Measurements from ENCODE around the gene VMAC.

Gene VMAC

GRCh38 chr19:5917431-5918107, 12.9 kb downstream of the VMAC start:
- no peak overlapping the region for H2AK5ac ChIP-seq (ENCODE audit: low read depth, low read length)
- no peaks in the 10 kb centered on the region for H3K9me3 ChIP-seq (replicated peaks in 1 of 2; ENCODE audit: control insufficient read depth in 2 of 2, insufficient read depth in 1 of 2, low read depth in 1 of 2, low read length in 2 of 2)
- H3K4me1 ChIP-seq (ENCODE audit: control insufficient read depth in 2 of 2, insufficient read depth in 1 of 2, low read depth in 1 of 2, low read length in 2 of 2): no peaks in the 10 kb centered on the region
- H2BK5ac ChIP-seq (ENCODE audit: low read length): no peak overlapping the region
- DNase-seq (ENCODE audit: low spot score): no peak
- peak overlapping the region; percentile 75 for H3K14ac ChIP-seq (ENCODE audit: low read length)
- H3K27ac ChIP-seq (replicated peaks; ENCODE audit: low read length): no peak overlapping the region
- no peak overlapping the region for H4K91ac ChIP-seq (ENCODE audit: low read depth, low read length, poor library complexity)
- WGBS, 2 donors (ENCODE audit: extremely low coverage in 2 of 2, insufficient read length in 2 of 2, insufficient replicate concordance in 1 of 2): no CpG with 5 or more reads among the region's 36 CpGs
- H3K4me3 ChIP-seq (ENCODE audit: low read length in 2 of 2): no peak overlapping the region
- H3K36me3 ChIP-seq (replicated peaks in 1 of 2; ENCODE audit: control insufficient read depth in 2 of 2, insufficient read depth in 2 of 2, low read length in 2 of 2): peaks cover 52 to 82% of the 10 kb centered on the region in 2 donors
- no peaks in the 10 kb centered on the region for H3K27me3 ChIP-seq (ENCODE audit: control insufficient read depth in 3 of 3, insufficient read depth in 3 of 3, low read depth in 1 of 3, low read length in 3 of 3)
- H2AFZ ChIP-seq (ENCODE audit: low read length): no peak overlapping the region
- no peak overlapping the region for H4K8ac ChIP-seq (ENCODE audit: low read depth, low read length)
- H2BK12ac ChIP-seq (ENCODE audit: low read length): no peak overlapping the region
- no peak overlapping the region for H3K4me2 ChIP-seq (ENCODE audit: insufficient read depth, low read length, poor library complexity, severe bottlenecking)
- peak overlapping the region; percentile 43 for H3K23ac ChIP-seq (ENCODE audit: low read depth, low read length, poor library complexity)
- peaks cover 5% of the 10 kb centered on the region for H3K79me1 ChIP-seq (ENCODE audit: low read depth, low read length)
- H2BK120ac ChIP-seq (ENCODE audit: low read depth, low read length): no peak overlapping the region
- no peak overlapping the region for H3K18ac ChIP-seq (ENCODE audit: low read length)
- H3K9ac ChIP-seq (ENCODE audit: low read depth, low read length, poor library complexity): no peak overlapping the region
- H3K4ac ChIP-seq (ENCODE audit: low read length): no peak overlapping the region
- H2BK15ac ChIP-seq (ENCODE audit: low read length): no peak overlapping the region

DNA sequence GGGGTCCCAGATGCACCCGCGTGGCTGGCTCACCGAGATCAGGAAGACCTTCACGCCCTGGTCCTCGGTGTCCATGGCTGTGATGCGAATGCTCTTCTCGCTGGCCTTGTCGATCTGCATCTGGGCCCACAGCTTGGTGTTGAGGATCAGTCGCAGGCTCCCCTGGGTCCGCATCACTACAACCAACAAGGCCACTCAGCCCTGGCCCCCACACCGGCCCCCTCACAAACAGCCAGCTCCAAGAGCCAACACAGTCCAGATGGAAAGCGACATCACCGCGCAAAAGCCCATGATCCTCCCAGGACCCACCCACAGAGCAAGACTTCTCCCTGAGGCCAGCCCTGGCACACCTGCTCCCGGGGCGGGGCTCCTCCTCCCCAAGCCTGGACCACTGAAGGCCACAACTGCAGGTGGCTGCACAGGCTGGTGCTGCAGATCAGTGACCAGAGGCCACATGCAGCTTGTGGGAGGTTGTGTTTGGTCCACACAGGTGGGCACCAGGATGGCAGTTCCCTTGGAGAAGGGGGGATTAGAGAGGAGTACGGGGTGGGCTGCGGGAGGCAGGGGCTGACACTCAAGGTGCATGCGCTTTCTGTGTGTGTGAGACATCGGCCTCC, 13.9 kb downstream of the VMAC start:
- Histone ChIP-seq H3K18ac (ENCODE audit: low read length) (no peak overlapping the region), H3K4ac (ENCODE audit: low read length) (no peak overlapping the region), H3K9me3 (replicated peaks in 1 of 2; ENCODE audit: control insufficient read depth in 2 of 2, insufficient read depth in 1 of 2, low read depth in 1 of 2, low read length in 2 of 2) (no peaks in the 10 kb centered on the region), H3K36me3 (replicated peaks in 1 of 2; ENCODE audit: control insufficient read depth in 2 of 2, insufficient read depth in 2 of 2, low read length in 2 of 2) (peaks cover 59 to 87% of the 10 kb centered on the region in 2 donors), H2AFZ (ENCODE audit: low read length) (no peak overlapping the region), H2BK12ac (ENCODE audit: low read length) (peak overlapping the region; percentile 58), H3K4me2 (ENCODE audit: insufficient read depth, low read length, poor library complexity, severe bottlenecking) (no peak overlapping the region), H4K91ac (ENCODE audit: low read depth, low read length, poor library complexity) (no peak overlapping the region), H2BK5ac (ENCODE audit: low read length) (peak overlapping the region; percentile 53), H3K27ac (replicated peaks; ENCODE audit: low read length) (no peak overlapping the region), H3K27me3 (ENCODE audit: control insufficient read depth in 3 of 3, insufficient read depth in 3 of 3, low read depth in 1 of 3, low read length in 3 of 3) (no peaks in the 10 kb centered on the region), H3K4me3 (ENCODE audit: low read length in 2 of 2) (no peak overlapping the region), H2AK5ac (ENCODE audit: low read depth, low read length) (no peak overlapping the region), H2BK15ac (ENCODE audit: low read length) (no peak overlapping the region), H3K4me1 (ENCODE audit: control insufficient read depth in 2 of 2, insufficient read depth in 1 of 2, low read depth in 1 of 2, low read length in 2 of 2) (no peaks in the 10 kb centered on the region), H3K14ac (ENCODE audit: low read length) (no peak overlapping the region), H3K23ac (ENCODE audit: low read depth, low read length, poor library complexity) (no peak overlapping the region), H3K9ac (ENCODE audit: low read depth, low read length, poor library complexity) (peak overlapping the region; percentile 21), H4K8ac (ENCODE audit: low read depth, low read length) (no peak overlapping the region), H2BK120ac (ENCODE audit: low read depth, low read length) (no peak overlapping the region), H3K79me1 (ENCODE audit: low read depth, low read length) (peaks cover 5% of the 10 kb centered on the region)
- no peak for DNase-seq (ENCODE audit: low spot score)
- WGBS, 2 donors (ENCODE audit: extremely low coverage in 2 of 2, insufficient read length in 2 of 2, insufficient replicate concordance in 1 of 2): no CpG with 5 or more reads among the region's 20 CpGs

DNA sequence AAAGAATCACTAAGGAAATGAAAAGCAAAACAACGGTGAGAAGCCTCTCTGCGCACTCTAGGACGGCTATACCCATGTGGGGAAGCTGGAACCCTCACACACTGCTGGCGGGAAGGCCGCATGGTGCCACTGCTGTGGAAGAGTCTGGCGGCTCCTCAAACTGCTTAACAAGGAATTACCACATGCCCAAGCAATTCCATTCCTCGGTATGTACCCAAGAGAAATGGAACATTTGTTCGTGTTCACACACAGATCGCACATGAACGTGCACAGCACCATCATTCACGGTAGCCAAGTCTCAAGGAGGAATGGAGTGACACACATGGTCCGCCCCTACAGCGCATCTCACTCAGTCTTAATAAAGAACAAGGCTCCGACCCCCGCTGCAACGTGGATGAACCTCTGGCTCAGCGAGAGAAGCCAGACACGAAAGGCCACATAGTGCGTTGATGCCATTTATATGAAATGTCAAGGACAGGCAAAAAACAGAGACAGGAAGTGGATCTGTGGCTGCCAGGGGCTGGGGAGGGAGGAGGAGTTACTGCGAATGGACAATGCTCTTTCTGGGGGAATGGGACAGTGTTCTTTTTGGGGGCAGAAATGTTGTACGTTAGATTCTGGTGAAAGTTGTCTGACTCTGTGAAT, 17.0 kb downstream of the VMAC start:
- H3K9ac ChIP-seq (ENCODE audit: low read depth, low read length, poor library complexity): peak overlapping the region; percentile 73
- H3K14ac ChIP-seq (ENCODE audit: low read length): no peak overlapping the region
- H3K27ac ChIP-seq (replicated peaks; ENCODE audit: low read length): no peak overlapping the region
- H2BK12ac ChIP-seq (ENCODE audit: low read length): no peak overlapping the region
- no peak overlapping the region for H2BK5ac ChIP-seq (ENCODE audit: low read length)
- no peak overlapping the region for H3K18ac ChIP-seq (ENCODE audit: low read length)
- no peak overlapping the region for H3K4ac ChIP-seq (ENCODE audit: low read length)
- peaks cover 9% of the 10 kb centered on the region for H3K79me1 ChIP-seq (ENCODE audit: low read depth, low read length)
- no peak overlapping the region for H3K4me3 ChIP-seq (ENCODE audit: low read length in 2 of 2)
- no peak for DNase-seq (ENCODE audit: low spot score)
- no peaks in the 10 kb centered on the region for H3K9me3 ChIP-seq (replicated peaks in 1 of 2; ENCODE audit: control insufficient read depth in 2 of 2, insufficient read depth in 1 of 2, low read depth in 1 of 2, low read length in 2 of 2)
- no peak overlapping the region for H4K8ac ChIP-seq (ENCODE audit: low read depth, low read length)
- no peak overlapping the region for H4K91ac ChIP-seq (ENCODE audit: low read depth, low read length, poor library complexity)
- H2BK15ac ChIP-seq (ENCODE audit: low read length): no peak overlapping the region
- no peaks in the 10 kb centered on the region for H3K27me3 ChIP-seq (ENCODE audit: control insufficient read depth in 3 of 3, insufficient read depth in 3 of 3, low read depth in 1 of 3, low read length in 3 of 3)
- H3K36me3 ChIP-seq (replicated peaks in 1 of 2; ENCODE audit: control insufficient read depth in 2 of 2, insufficient read depth in 2 of 2, low read length in 2 of 2): peaks cover 76 to 96% of the 10 kb centered on the region in 2 donors
- H3K23ac ChIP-seq (ENCODE audit: low read depth, low read length, poor library complexity): no peak overlapping the region
- no peak overlapping the region for H2BK120ac ChIP-seq (ENCODE audit: low read depth, low read length)
- no CpG with 5 or more reads among the region's 21 CpGs for WGBS, 2 donors (ENCODE audit: extremely low coverage in 2 of 2, insufficient read length in 2 of 2, insufficient replicate concordance in 1 of 2)
- no peaks in the 10 kb centered on the region for H3K4me1 ChIP-seq (ENCODE audit: control insufficient read depth in 2 of 2, insufficient read depth in 1 of 2, low read depth in 1 of 2, low read length in 2 of 2)
- H2AK5ac ChIP-seq (ENCODE audit: low read depth, low read length): no peak overlapping the region
- H3K4me2 ChIP-seq (ENCODE audit: insufficient read depth, low read length, poor library complexity, severe bottlenecking): no peak overlapping the region
- no peak overlapping the region for H2AFZ ChIP-seq (ENCODE audit: low read length)

- no CpG with 5 or more reads among the region's 12 CpGs for WGBS, 2 donors (ENCODE audit: extremely low coverage in 2 of 2, insufficient read length in 2 of 2, insufficient replicate concordance in 1 of 2)
- no peak overlapping the region for H2AK5ac ChIP-seq (ENCODE audit: low read depth, low read length)
These were observed 17.5 kb downstream of the VMAC start for GRCh38 chr19:5922161-5922545.

More at GRCh38 chr19:5922161-5922545, 17.5 kb downstream of the VMAC start:
- no peak overlapping the region for H3K27ac ChIP-seq (replicated peaks; ENCODE audit: low read length)
- H3K23ac ChIP-seq (ENCODE audit: low read depth, low read length, poor library complexity): no peak overlapping the region
- H3K79me1 ChIP-seq (ENCODE audit: low read depth, low read length): peaks cover 7% of the 10 kb centered on the region
- no peak overlapping the region for H3K4me2 ChIP-seq (ENCODE audit: insufficient read depth, low read length, poor library complexity, severe bottlenecking)
- H3K9ac ChIP-seq (ENCODE audit: low read depth, low read length, poor library complexity): no peak overlapping the region
- H2BK15ac ChIP-seq (ENCODE audit: low read length): no peak overlapping the region
- H2BK5ac ChIP-seq (ENCODE audit: low read length): no peak overlapping the region
- H3K36me3 ChIP-seq (replicated peaks in 1 of 2; ENCODE audit: control insufficient read depth in 2 of 2, insufficient read depth in 2 of 2, low read length in 2 of 2): peaks cover 76 to 96% of the 10 kb centered on the region in 2 donors
- no peak overlapping the region for H2AFZ ChIP-seq (ENCODE audit: low read length)
- no peak overlapping the region for H3K4ac ChIP-seq (ENCODE audit: low read length)
- H4K91ac ChIP-seq (ENCODE audit: low read depth, low read length, poor library complexity): no peak overlapping the region
- no peaks in the 10 kb centered on the region for H3K4me1 ChIP-seq (ENCODE audit: control insufficient read depth in 2 of 2, insufficient read depth in 1 of 2, low read depth in 1 of 2, low read length in 2 of 2)
- no peak overlapping the region for H2BK12ac ChIP-seq (ENCODE audit: low read length)
- no peak overlapping the region for H4K8ac ChIP-seq (ENCODE audit: low read depth, low read length)
- H3K27me3 ChIP-seq (ENCODE audit: control insufficient read depth in 3 of 3, insufficient read depth in 3 of 3, low read depth in 1 of 3, low read length in 3 of 3): no peaks in the 10 kb centered on the region
- no peak overlapping the region for H2BK120ac ChIP-seq (ENCODE audit: low read depth, low read length)
- H3K18ac ChIP-seq (ENCODE audit: low read length): no peak overlapping the region
- H3K4me3 ChIP-seq (ENCODE audit: low read length in 2 of 2): no peak overlapping the region
- no peak for DNase-seq (ENCODE audit: low spot score)
- H3K9me3 ChIP-seq (replicated peaks in 1 of 2; ENCODE audit: control insufficient read depth in 2 of 2, insufficient read depth in 1 of 2, low read depth in 1 of 2, low read length in 2 of 2): no peaks in the 10 kb centered on the region
- no peak overlapping the region for H3K14ac ChIP-seq (ENCODE audit: low read length)
